SJCRH30 (cell line): Measurements from ENCODE around the gene PRRX2. TPM values are rescaled to one million over a fixed set of nuclear protein-coding genes. Genes with fewer than 3 reads are reported as not detected.
"Not testable (repeated sequence)": the region's sequence is repeated elsewhere in the genome, so short reads cannot be mapped to it uniquely, and the experiment has no call there.

Source experiments
- DNase-seq, 2 experiments: peaks; one replicate each; pipeline ENCODE4 v3.0.0-alpha.2; 2015 to 2020
- H3K27ac ChIP-seq: fragments of 250-450 bp; sonication (Bioruptor Pico); 2 replicates; pipeline ENCODE4 v1.5.1; 2020; ENCODE audit warnings: mild to moderate bottlenecking, moderate library complexity
- H3K27me3 ChIP-seq: fragments of 250-450 bp; sonication (Bioruptor Pico); 2 replicates; pipeline ENCODE4 v1.5.1; 2020; ENCODE audit warnings: mild to moderate bottlenecking, moderate library complexity
- H3K36me3 ChIP-seq: fragments of 250-450 bp; sonication (Bioruptor Pico); 2 replicates; pipeline ENCODE4 v1.5.1; 2020; ENCODE audit warnings: mild to moderate bottlenecking, moderate library complexity
- H3K4me1 ChIP-seq: fragments of 250-450 bp; sonication (Bioruptor Pico); 2 replicates; pipeline ENCODE4 v1.5.1; 2020; ENCODE audit warnings: mild to moderate bottlenecking, moderate library complexity
- H3K4me3 ChIP-seq: fragments of 250-450 bp; sonication (Bioruptor Pico); 2 replicates; pipeline ENCODE4 v1.5.1; 2020; ENCODE audit warnings: mild to moderate bottlenecking, moderate library complexity
- H3K9me3 ChIP-seq: fragments of 250-450 bp; sonication (Bioruptor Pico); replicated peaks from 2 replicates; pipeline ENCODE4 v1.5.1; 2020; ENCODE audit warnings: mild to moderate bottlenecking, moderate library complexity
- total RNA-seq: library from RNA; depleted of rRNA; stranded (reverse); fragments of >200 nt; shearing (Covaris generic); gene quantifications from 2 replicates; pipeline ENCODE4 v1.2.3, GENCODE V29; 2014; rRNA removed

Gene PRRX2
- total RNA-seq, 1 experiment from 2014 or later = 0.18 TPM

DNA sequence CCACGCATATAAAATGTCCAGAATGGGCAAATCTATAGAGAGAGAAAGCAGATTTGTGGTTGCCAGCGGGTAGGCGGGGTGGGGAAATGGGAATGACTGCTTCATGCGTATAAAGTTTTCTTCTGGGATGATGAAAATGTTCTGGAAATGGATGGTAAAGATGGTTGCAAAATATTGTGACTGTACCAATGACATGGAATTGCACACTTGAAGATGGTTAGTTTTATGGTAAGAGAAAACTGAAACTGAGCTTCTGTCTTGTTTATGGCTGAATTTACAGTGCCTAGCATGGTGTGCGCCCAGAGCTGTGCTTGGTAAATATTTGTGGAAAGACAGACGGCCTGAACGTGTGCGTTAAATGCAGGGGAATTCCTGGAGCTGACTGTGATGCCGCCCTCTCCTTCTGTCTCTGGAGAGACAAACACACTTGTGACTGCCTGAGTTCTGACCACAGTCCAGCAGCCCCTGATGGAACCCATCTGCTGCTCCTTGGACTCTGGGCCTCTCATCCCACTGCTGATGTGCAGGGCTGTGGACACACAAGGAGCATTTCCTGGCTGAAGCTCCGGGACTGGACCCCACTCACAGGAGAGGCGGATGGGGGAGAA, 96.0 kb downstream of the PRRX2 start:
- Histone ChIP-seq H3K27me3 (0 out of 2 replicates have a peak, but pooled peaks cover 4% of the 10 kb centered on the region), H3K9me3 (no peaks in the 10 kb centered on the region), H3K36me3 (no peaks in the 10 kb centered on the region), H3K4me3 (no peak overlapping the region), H3K4me1 (peaks cover 24% of the 10 kb centered on the region), H3K27ac (no peak overlapping the region)
- peak in 1 of 2 experiments; percentile 38 for DNase-seq

DNA sequence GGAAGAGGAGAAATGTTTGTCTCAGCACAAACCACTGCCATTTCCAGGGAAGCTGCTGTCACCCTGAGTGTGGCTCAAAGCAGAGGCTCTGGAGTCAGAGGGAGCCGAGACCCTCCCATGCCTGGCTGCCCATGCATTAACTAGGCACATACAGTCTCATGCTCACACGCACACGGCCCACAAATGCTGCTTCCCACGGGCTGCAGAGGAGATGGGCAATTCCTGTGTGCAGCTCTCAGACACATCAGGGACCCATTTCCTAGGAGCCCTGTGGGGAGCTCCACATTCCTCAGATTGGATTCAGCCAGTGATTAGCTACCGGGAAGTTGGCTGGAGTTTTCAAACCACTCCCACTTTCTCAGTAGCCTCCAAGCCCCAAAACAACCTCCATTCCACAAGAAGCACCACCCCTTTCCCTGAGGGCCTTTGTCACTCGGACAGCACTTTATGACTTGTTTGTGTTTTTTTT, 96.5 kb downstream of the PRRX2 start:
- H3K4me1 ChIP-seq = peaks cover 24% of the 10 kb centered on the region
- no peaks in the 10 kb centered on the region for H3K9me3 ChIP-seq
- peak in 1 of 2 experiments; percentile 43 for DNase-seq

DNA sequence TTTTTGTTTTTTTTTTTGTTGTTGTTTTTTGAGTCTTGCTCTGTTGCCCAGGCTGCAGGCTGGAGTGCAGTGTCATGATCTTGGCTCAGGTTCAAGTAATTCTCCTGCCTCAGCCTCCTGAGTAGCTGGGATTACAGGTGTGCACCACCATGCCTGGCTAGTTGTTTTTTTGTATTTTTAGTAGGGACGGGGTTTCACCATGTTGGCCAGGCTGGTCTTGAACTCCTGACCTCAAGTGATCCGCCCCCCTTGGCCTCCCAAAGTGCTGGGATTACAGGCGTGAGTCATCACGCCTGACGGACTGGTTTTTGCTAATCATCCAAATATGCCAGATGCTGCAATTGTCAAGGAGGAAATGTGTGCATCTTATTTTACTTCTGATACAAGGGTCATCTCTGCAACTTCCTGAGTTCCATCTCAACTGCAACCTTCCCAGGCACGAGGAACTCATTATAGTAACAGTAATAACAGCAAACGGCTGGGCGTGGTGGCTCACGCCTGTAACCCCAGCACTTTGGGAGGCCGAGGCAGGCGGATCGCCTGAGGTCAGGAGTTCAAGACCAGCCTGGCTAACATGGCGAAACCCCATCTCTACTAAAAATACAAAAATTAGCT, 97.0 kb downstream of the PRRX2 start:
- H3K4me1 ChIP-seq = peaks cover 24% of the 10 kb centered on the region
- H3K36me3 ChIP-seq, H3K27ac ChIP-seq, H3K4me3 ChIP-seq, H3K27me3 ChIP-seq, H3K9me3 ChIP-seq: not testable (repeated sequence)
- DNase-seq = peak in 1 of 2 experiments; percentile 40

More for the DNA sequence above, 96.5 kb downstream of the PRRX2 start:
- no peaks in the 10 kb centered on the region for H3K36me3 ChIP-seq
- H3K4me3 ChIP-seq = no peak overlapping the region
- 0 out of 2 replicates have a peak, but pooled peaks cover 4% of the 10 kb centered on the region for H3K27me3 ChIP-seq
- no peak overlapping the region for H3K27ac ChIP-seq

DNA sequence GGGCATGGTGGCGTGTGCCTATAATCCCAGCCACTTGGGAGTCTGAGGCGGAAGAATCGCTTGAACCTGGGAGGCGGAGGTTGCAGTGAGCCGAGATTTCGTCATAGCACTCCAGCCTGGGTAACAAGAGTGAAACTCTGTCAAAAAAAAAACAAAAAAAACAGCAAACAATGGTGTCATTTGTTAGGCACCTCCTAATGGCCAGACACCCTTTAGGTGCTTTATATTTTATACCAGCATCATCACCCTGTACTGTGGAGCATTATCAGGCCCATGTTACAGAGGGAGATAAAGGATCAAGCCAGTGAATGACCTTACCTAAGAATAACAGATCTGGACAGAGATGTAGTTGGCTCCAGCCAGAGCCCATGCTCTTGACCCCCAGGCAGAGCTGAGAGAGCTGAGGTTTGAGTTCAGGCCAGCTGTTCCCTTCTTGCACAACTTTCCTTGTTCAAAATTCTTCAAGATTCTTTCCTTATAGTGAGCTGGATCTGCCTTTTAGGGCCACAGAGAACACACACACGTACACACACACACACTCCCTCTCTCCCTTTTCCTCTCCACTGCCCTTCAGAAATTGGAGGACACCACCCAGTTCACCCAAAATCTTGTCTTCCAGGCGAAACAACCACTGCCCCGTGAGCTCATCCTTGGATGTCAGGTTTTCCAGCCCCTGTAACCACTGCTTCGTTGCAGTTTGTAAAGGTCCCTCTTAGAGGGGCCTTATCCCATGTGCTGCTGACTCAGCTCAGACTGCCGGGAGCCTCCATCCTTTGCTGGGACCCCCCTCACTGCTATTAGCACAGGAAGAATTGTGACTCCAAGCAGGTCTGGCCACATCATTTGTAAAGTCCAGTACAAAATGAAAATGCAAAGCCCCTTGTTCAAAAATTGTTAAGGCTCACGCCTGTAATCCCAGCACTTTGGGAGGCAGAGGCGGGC, 97.8 kb downstream of the PRRX2 start:
- H3K9me3 ChIP-seq = no peaks in the 10 kb centered on the region
- H3K36me3 ChIP-seq = no peaks in the 10 kb centered on the region
- H3K4me3 ChIP-seq = no peak overlapping the region
- no peak overlapping the region for H3K27ac ChIP-seq
- 0 out of 2 replicates have a peak, but pooled peaks cover 4% of the 10 kb centered on the region for H3K27me3 ChIP-seq
- DNase-seq = peak in 1 of 2 experiments; percentile 41
- H3K4me1 ChIP-seq = peaks cover 24% of the 10 kb centered on the region

DNA sequence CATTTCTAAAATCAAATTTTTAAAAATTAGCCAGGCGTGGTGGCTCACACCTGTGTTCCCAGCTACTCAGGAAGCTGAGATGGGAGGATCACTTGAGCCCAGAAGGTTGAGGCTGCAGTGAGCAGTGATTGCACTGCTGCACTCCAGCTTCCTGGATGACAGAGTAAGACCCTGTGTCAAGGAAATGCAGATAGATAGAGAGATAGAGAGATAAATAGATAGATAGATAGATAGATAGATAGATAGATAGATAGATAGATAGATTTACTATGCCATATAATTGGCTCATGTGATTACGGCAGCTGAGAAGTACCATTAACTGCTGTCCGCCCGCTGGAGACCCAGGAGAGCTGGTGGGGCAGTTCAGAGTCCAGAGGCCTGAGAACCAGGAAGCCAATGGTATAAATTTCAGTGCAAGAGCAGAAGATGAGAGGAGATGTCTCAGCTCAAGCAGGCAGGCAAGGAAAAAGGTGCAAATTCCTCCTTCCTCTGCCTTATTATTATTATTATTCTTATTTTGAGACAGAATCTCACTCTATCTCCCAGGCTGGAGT, 100.4 kb downstream of the PRRX2 start:
- Histone ChIP-seq H3K27me3 (0 out of 2 replicates have a peak, but pooled peaks cover 4% of the 10 kb centered on the region), H3K4me1 (peaks cover 24% of the 10 kb centered on the region)
- no peak for DNase-seq

DNA sequence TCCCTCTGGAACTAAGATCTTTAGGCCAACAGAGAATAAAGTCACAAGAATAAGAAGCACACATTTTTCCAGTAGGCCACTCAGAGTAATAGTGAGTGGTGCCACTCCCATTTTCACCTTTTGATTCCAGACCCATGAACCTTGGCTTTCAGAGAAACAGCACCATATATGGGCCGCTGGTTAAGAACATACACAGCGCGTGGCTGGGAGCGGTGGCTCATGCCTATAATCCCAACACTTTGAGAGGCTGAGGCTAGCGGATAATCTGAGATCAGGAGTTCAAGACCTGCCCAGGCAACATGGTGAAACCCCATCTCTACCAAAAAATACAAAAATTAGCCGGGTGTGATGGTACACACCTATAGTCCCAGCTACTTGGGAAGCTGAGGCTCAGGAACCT, 103.0 kb downstream of the PRRX2 start:
- H3K4me1 ChIP-seq = peaks cover 2% of the 10 kb centered on the region
- H3K27me3 ChIP-seq = 0 out of 2 replicates have a peak, but pooled peaks cover 4% of the 10 kb centered on the region
- no peaks in the 10 kb centered on the region for H3K9me3 ChIP-seq
- no peak for DNase-seq
- no peak overlapping the region for H3K27ac ChIP-seq
- no peak overlapping the region for H3K4me3 ChIP-seq
- no peaks in the 10 kb centered on the region for H3K36me3 ChIP-seq

More for the DNA sequence above, 100.4 kb downstream of the PRRX2 start:
- Histone ChIP-seq H3K27ac (no peak overlapping the region), H3K4me3 (no peak overlapping the region), H3K36me3 (no peaks in the 10 kb centered on the region), H3K9me3 (no peaks in the 10 kb centered on the region)

DNA sequence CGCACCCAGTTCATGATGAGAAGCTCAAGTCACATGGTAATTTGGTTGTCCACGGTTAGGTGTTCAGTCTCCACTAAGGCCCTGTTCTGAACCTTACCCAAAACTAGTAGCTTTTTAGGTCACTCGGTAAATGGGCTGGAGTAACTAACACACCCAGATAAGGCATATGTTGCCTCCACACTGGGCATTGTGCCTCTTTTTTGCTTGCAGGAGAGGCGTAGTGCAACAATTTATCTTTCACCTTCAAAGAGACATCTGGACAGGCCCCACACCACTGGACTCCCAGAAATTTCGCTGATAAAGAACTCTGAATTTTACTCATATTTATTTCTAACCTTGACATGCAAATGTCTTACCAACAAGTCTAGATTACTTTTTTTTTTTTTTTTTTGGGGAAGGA, 104.2 kb downstream of the PRRX2 start:
- no peak overlapping the region for H3K4me3 ChIP-seq
- no peaks in the 10 kb centered on the region for H3K36me3 ChIP-seq
- H3K4me1 ChIP-seq = peaks cover 4% of the 10 kb centered on the region
- 0 out of 2 replicates have a peak, but pooled peaks cover 4% of the 10 kb centered on the region for H3K27me3 ChIP-seq
- no peak overlapping the region for H3K27ac ChIP-seq
- no peaks in the 10 kb centered on the region for H3K9me3 ChIP-seq
- DNase-seq = no peak

DNA sequence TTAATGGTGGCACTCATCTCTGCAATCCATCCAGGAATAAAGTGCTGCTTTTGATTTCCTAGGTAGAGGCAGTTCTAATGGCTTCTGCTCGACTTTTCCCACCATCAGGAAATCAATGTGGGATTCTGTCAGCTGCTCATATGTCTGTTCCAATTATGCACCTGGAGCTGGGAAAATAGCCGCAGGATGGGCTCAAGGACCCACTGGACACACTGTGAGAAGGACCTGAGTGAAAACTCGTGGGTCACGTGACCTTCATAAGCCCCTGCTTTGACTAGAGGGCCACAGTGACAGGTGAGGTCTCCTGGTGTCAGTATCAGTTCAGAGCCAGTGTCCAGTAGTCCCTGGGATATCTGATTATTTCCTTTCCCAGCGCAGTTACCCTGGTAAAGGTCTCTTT, 105.3 kb downstream of the PRRX2 start:
- Histone ChIP-seq H3K36me3 (no peaks in the 10 kb centered on the region), H3K4me1 (peaks cover 14% of the 10 kb centered on the region), H3K27ac (no peak overlapping the region), H3K27me3 (0 out of 2 replicates have a peak, but pooled peaks cover 4% of the 10 kb centered on the region), H3K9me3 (no peaks in the 10 kb centered on the region), H3K4me3 (no peak overlapping the region)
- DNase-seq = no peak

Other genes starting within 250 kb of the PRRX2 start
- gene C9orf50, start 44.5 kb upstream of the PRRX2 start, total RNA-seq = not detected in 2 replicates
- gene NTMT1, start 39.5 kb upstream of the PRRX2 start, total RNA-seq = 47.8 and 48.5 TPM in 2 replicates
- 23.0 and 23.4 TPM in 2 replicates for gene ASB6, start 23.5 kb upstream of the PRRX2 start, total RNA-seq
- gene PTGES, start 87.4 kb downstream of the PRRX2 start, total RNA-seq = 0.76 and 0.91 TPM in 2 replicates
- gene TOR1B, start 137.5 kb downstream of the PRRX2 start, total RNA-seq = 21.8 and 22.0 TPM in 2 replicates
- 44.7 and 45.6 TPM in 2 replicates for gene TOR1A, start 158.5 kb downstream of the PRRX2 start, total RNA-seq
- gene C9orf78, start 169.6 kb downstream of the PRRX2 start, total RNA-seq = 74.1 and 76.0 TPM in 2 replicates
- 15.1 and 17.0 TPM in 2 replicates for gene USP20, start 169.8 kb downstream of the PRRX2 start, total RNA-seq